GDM1 (cell line): ENCODE measurements around the gene ARID5B.
"Not testable (repeated sequence)": the region's sequence is repeated elsewhere in the genome, so short reads cannot be mapped to it uniquely, and the experiment has no call there.

ENCODE experiments used
- DNase-seq: peaks from one replicate; lab custom pipeline; 2025; lab: John Stamatoyannopoulos, UW

The ARID5B gene

GRCh38 chr10:61965703-61966395 lies 64.3 kb downstream of the ARID5B start:
- no peak for DNase-seq

GRCh38 chr10:61967298-61967697 lies 65.8 kb downstream of the ARID5B start:
- no peak for DNase-seq

GRCh38 chr10:61970182-61971002 lies 68.9 kb downstream of the ARID5B start:
- DNase-seq: no peak

GRCh38 chr10:61971003-61971325 lies 69.5 kb downstream of the ARID5B start:
- no peak for DNase-seq

- no peak for DNase-seq
These were observed 71.7 kb downstream of the ARID5B start for GRCh38 chr10:61973169-61973568.

GRCh38 chr10:61973906-61974305 lies 72.4 kb downstream of the ARID5B start:
- DNase-seq: no peak

- DNase-seq: no peak
These were observed 73.3 kb downstream of the ARID5B start for GRCh38 chr10:61974601-61975390.

- no peak for DNase-seq
These were observed 74.0 kb downstream of the ARID5B start for GRCh38 chr10:61975391-61975932.

GRCh38 chr10:61976951-61977721 lies 75.6 kb downstream of the ARID5B start:
- DNase-seq: not testable (repeated sequence)

GRCh38 chr10:61978965-61979364 lies 77.5 kb downstream of the ARID5B start:
- DNase-seq: no peak

GRCh38 chr10:61981460-61981859 lies 80.0 kb downstream of the ARID5B start:
- DNase-seq: no peak

GRCh38 chr10:61983255-61983654 lies 81.8 kb downstream of the ARID5B start:
- DNase-seq: no peak

GRCh38 chr10:61984803-61985418 lies 83.4 kb downstream of the ARID5B start:
- DNase-seq: no peak

GRCh38 chr10:61985715-61986114 lies 84.2 kb downstream of the ARID5B start:
- no peak for DNase-seq

GRCh38 chr10:61986382-61986781 lies 84.9 kb downstream of the ARID5B start:
- DNase-seq: no peak

- DNase-seq: no peak
These were observed 85.4 kb downstream of the ARID5B start for GRCh38 chr10:61986788-61987492.

GRCh38 chr10:61987537-61987936 lies 86.0 kb downstream of the ARID5B start:
- DNase-seq: no peak

GRCh38 chr10:61987951-61988379 lies 86.5 kb downstream of the ARID5B start:
- no peak for DNase-seq

GRCh38 chr10:61989995-61990760 lies 88.7 kb downstream of the ARID5B start:
- no peak for DNase-seq

- DNase-seq: no peak
These were observed 89.2 kb downstream of the ARID5B start for GRCh38 chr10:61990761-61991135.
